Measurements from ENCODE around the gene GAB4.
A peak's percentile ranks its signal among the peaks of the same experiment; 100 is the strongest.
"Not testable (repeated sequence)": the region's sequence is repeated elsewhere in the genome, so short reads cannot be mapped to it uniquely, and the experiment has no call there.

GAB4 gene, protein sequence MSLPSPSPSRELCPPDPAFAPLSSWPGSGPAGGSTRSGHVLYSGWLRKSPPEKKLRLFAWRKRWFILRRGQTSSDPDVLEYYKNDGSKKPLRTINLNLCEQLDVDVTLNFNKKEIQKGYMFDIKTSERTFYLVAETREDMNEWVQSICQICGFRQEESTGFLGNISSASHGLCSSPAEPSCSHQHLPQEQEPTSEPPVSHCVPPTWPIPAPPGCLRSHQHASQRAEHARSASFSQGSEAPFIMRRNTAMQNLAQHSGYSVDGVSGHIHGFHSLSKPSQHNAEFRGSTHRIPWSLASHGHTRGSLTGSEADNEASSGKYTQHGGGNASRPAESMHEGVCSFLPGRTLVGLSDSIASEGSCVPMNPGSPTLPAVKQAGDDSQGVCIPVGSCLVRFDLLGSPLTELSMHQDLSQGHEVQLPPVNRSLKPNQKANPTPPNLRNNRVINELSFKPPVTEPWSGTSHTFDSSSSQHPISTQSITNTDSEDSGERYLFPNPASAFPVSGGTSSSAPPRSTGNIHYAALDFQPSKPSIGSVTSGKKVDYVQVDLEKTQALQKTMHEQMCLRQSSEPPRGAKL

DNA sequence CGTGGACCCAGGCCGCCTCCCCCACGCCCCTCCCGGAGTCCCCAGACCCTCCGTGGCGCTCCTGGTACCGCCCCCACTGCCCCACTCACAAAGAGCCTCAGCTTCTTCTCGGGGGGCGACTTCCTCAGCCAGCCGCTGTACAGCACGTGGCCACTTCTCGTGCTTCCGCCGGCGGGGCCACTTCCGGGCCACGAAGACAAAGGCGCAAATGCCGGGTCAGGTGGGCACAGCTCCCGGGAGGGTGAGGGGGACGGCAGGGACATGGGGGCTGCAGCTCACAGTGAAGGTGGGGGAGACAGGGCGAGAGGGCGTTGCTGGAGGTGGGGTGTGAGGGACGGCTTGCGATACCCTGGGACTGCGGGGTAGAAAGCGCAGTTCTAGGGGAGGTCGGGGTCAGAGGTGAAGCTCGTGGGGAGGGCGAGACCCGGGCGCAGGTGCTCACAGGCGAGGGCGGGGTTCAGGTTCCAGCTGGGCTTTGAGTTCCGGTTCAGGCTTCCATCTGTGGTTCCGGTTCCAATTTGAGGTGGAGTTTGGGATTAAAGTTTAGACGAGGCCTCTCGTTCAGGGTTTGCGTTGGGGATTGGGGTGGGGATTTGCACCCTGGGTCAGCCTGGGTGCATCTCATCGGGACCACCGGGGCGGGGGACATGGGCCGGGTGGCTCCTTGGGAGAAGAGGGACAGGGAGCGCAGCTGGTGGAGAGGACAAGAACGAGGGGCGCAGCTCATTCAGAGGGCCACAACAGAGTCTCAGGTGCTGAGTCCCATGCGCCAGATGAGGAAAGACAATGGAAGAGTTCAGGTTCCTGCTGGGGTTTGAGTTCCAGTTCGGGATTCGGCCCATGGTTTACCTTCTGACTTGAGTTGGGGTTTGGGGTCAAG lies at the start of gene GAB4:
TSS of gene GAB4 (minus strand) at position 371 of the 880 bp plus-strand sequence. CDS start at position 263, 108 bp downstream.
- DNase-seq: no peak

DNA sequence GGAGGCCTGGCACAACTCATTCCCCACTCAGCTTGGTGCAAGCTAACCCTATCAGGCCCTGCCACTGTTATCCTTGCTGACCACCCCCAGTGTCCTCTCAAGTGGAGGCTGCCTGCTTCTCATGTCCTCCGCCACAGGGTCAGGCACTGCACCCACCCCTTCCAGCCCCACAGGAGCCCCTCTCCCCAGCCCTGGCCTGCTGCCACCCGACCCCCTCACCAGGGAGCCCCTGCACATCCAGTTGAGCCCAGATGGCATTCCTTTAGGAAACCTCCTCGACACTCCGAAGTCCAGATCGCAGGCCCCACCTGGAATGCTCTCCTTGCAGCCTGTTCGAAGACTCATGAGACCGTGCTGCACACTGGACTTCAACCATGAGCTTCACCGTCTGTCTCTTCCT lies 48.8 kb upstream of the GAB4 start:
- DNase-seq: no peak

DNA sequence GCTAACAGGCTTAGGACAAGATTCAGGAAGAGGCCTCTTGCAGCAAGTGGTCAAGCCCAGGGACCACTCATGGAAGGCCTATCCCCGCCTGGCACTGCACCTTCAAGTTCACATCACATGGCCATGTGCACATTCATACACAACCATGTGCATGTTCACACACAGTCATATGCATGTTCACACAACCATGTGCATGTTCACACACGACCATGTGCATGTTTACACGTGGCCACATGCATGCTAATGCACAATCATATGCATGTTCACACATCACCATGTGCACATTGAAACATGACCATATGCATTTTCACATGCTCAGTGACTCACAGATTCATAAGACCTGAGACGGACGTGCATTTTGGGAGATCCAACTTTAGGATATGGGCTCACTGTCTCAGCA lies 48.0 kb upstream of the GAB4 start:
- DNase-seq: no peak

DNA sequence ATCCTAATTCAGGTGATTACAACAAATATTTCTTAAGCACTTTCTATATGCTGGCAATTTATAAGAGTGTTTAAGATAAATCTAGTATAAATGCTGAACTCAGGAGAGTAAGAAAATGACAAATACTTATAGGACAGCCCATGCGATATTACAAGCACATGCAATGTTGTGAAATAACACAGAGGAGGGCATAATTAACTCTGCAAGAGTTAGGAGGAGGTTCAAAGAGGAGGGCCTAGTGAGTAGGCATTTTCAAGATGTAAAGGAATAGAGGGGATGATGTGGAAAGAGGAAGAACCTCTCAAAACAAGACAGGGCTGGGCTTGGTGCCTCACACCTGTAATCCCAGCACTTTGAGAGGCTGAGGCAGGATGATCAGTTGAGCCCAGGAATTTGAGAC lies 39.6 kb upstream of the GAB4 start:
- no peak for DNase-seq

DNA sequence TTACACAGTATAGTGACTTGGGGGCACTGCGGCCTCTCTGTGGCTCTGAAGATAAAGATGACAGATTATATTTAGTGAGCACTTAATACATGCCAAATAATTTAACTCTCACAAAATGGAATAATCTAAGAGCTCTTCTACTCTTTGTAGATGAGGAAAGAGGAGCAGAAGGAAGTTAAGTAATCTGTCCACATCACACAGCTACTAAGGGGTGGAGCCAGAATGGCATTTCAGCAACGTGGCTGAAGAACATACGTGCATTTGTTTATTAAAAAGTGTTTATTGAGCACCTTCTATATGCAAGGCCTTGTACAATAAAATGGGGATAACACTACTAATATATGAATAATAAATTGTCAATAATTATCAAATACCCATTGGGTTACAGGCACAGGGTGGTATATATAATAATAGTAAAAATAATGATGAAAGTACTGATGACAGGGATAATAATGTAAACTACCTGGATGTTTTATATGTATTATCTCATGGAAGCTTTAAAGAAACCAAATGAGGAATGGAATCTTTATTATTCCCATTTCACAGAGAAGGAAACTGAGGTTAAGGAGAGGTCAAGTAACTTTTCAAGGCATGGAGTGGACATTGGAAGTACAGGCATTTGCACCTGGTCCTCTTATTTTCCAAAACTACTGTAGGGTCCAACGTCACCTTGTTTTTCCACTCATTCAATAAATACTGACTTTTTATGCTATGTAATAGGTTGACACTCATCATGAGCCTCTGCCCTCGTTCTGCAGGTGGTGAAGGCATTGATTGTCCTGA lies 38.7 kb upstream of the GAB4 start:
- DNase-seq: no peak

DNA sequence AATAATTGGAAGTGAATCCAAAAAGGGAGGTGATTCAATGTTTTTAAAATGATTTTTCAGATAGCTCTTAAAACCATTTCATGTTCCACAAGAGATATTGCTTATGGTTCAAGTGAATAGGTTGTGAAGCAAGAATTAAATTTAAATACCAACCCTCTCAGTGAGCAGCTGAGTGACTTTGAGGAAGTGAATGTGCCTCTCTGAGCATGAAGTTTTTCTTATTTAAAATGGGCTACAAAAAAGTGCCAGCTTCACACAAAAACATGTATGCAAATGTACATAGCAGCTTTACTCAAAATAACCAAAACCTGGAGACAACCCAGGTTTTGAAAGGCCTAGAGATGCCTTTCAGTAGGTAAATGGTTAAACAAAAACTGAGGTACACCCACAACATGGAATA lies 35.5 kb upstream of the GAB4 start:
- no peak for DNase-seq

DNA sequence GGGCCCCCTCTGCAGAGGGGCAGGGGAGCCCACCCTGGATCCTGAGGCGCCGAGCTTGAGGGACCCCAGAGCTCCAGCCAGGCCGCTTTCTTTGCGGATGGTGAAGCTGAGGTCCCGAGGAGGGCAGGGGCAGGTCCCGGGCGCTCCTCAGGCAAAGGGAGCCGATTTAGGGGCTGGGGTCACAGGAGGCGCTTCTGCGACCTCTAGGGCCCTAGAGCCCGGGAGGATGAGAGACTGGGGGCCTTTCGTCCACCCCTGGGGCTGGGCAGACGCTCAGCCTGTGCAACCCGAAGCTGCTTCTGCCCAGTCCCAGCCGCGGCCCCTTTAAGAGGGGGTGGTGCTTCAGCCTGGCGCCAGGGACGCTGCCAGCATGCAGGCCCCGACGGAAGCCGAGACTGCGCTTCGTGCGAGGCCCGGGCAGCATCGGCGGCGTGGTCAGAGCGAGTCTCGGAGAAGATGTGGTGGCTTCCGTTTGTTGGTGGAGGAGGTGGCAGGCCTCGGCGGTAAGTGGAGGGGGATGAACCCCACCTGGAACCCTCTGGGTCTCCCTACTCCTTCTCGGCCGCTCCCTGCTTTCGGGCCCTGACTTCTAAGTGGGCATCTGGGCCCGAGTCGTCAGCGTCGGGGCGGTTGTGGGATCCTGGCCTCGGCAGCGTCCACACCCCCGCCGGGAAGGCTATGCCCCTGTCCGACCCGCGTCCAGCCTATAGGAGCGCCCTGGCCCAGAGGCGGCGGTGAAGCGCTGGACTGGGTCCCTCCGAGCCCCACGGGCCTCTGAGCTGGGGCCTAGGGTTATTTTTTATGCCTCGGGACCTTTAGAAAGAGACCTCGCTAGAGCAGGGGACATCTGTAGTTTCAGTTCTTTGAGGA lies 29.1 kb upstream of the GAB4 start:
- DNase-seq: peak in 1 of 2 experiments; percentile 54

DNA sequence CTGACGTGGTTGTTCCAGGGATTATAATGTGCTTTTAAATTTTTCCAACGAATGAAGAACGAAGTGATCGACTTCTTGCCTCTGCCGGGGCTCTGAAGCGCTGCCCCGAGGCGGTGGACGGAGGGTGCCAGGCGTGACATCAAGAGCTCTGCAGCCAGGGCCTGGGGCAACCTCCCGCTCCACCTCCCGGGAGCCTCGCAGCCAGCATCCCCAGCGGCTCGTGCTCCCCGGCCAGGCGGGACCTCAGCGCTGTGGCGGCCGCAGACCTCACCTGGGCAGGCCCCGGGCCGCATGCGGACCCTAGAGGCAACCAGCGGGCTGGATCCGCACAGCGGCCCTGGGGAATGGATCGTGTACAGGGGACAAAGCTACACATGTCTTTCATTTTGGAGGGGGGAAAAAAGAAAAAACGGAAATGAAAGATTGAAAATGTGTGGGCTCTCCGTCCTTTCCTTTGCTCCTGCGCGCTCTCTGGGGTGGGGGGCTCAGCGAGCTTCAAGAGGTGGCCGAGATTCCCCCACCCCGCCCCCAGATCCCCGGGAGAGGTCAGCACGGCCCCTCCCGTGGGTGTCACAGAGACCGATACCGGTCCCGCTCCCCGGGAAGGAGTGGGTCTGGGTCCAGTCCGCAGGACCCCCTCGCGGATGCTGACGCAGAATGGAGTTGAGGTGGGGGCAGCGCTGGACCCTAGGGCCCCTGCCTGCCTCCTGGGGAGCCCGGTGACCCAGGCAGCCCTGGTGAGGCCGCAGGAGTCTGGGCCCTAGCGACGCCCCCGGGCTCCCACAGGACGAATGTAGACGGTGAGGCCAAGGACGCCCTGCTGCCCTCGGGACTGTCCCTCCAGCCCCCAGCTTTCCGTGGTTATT lies 28.2 kb upstream of the GAB4 start:
- DNase-seq: peak in 1 of 2 experiments; percentile 21

DNA sequence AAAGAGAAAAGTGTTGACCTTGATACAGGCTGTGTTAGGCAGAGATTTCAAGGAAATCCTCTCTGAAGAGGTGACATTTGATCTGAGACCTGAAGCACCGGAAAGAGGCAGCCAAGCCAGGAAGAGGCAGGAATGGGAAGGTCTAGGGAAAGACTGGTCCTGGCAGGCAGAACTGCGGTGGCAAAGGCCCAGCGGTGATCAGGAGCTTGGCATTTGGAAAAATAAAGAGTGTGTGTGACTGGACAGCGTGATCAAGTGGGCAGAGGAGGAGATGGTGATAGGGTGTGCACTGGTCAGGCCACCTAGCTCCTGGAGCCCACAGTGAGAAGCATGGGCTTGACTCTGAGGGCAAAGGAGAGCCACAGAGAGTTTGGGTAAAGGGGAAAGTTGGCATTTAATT lies 27.2 kb upstream of the GAB4 start:
- no peak for DNase-seq

DNA sequence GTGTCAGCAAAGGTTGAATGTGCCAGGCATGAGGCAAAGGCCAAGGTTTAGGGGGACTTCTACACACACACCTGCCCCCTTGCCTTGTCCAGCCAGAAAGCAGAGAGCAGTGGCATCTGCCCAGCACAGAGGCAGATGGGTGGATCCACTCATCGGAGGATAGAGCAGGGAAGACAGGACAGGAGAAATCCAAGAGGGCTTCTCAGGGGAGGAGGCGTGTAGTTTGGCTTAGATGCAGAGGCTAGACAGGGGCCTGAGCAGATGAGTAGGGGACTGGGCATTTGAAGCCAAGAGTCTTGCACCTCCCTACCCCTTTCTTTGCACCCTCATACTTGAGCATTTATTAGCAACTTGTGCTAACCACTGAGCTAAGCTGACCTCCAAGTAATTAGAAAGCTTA lies 26.5 kb upstream of the GAB4 start:
- not testable (repeated sequence) for DNase-seq

DNA sequence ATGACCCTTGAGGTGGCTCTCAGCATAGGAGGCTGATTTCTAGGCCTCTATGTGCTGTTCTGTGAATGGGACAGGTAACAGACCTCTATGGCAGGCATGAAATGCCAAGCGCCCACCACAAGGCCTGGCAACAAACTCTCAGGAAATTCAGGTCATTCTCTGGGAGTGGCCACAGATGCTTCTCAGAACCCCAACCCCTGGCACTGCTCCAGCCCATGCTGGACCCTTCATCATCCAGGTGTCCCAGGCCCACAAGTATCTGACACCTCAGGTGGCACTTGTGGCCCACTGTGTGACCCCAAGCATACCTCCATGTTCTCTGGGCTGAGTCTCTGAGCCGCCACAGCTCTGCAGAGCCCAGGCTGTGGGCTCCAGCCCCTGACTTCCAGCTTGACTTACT lies 24.3 kb upstream of the GAB4 start:
- DNase-seq: not testable (repeated sequence)

DNA sequence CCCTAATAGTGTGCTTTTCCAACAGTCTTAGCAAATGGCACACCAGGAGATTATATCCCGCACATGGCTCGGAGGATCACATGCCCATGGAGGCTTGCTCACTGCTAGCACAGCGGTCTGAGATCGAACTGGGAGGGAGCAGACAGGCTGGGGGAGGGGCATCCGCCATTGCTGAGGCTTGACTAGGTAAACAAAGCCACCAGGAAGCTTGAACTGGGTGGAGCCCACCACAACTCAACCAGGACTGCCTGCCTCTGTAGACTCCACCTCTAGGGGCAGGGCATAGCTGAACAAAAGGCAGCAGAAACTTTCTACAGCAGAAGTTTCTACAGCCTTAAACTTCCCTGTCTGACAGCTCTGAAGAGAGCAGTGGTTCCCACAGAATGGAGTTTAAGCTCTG lies 16.4 kb upstream of the GAB4 start:
- DNase-seq: not testable (repeated sequence)

DNA sequence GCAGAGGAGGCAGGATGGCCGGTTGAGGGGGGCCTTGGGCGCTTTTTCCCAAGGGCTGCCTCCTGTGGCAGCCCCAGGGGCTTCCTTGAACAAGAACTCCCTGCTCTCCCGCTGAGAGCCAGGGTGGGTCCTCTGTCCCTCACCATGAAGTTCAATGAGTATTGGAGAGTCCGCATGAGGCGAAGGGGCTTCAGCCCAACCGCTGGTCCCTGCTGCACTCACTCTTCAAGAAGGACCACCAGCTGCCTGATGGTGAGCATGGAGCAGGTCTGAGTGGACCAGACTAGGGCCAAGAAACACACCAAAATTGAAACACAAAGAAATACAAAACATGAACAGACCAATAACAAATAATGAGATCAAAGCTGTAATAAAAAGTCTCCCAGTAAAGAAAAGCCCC lies 7.5 kb upstream of the GAB4 start:
- not testable (repeated sequence) for DNase-seq

DNA sequence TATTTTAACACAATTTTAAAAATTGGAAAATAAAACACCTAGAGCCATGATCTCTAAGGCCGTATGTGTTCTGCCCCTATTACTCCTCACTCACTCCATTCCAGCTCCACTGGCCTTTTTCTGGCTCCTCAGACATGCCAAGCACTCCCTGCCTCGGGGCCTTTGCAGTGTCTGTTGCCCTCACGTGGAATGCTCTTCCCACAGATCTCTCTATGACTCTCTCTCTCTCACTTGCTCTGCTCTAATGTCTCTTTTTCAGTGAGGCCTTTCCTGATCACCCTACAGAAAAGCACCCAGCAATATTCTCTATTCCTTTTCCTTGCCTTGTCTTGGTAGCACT lies 6.0 kb upstream of the GAB4 start:
- DNase-seq: not testable (repeated sequence)

DNA sequence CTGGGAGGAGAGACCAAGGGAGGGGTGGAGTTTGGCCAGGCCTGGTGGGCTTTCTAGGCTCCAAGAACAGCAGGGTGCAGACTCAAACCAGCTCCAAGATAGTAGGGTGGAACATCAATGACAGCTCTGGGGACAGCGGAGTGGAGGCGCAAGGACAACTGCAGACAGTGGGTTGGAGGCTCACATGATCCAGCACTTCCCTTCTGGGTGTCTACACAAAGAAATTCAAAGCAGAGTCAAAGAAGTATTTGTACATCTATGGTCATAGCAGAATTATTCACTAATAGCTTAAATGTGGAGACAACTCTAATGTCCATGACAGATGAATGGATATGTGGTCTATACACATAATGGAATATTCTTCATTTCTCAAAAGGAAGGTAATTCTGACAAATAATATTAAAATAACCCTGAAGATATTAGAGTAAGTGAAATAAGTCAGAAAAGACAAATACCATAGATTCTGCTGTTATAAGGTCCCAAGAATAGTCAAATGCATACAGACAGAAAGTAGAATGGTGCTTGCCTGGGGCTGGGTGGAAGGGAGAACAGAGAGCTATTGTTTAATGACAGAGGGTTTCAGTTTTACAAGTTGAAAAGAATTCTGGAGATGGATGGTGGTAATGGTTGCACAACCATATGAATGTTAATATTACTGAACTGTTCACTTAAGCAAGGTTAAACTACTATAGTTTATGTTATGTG lies 5.5 kb upstream of the GAB4 start:
- DNase-seq: peak; percentile 14 to 35

DNA sequence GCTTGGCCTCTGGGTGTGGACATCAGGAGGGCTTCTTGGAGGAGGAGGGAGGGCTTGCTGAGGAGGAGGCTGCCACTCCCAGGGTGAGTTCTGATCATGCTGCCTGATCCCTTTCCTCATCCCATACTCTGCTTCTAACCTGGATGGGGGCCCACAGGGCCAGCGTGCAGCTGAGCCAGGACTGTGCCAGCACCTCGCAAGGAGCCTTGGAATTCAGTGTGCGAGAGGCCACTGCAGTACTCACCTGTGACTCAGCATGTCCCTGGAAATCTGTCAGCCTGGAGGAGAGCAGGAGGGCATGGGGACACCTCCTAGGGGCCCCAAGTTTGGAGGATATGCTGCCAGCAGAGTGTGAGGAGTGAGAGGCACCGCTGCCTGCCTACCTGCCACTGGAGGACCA lies 4.2 kb upstream of the GAB4 start:
- DNase-seq: no peak

DNA sequence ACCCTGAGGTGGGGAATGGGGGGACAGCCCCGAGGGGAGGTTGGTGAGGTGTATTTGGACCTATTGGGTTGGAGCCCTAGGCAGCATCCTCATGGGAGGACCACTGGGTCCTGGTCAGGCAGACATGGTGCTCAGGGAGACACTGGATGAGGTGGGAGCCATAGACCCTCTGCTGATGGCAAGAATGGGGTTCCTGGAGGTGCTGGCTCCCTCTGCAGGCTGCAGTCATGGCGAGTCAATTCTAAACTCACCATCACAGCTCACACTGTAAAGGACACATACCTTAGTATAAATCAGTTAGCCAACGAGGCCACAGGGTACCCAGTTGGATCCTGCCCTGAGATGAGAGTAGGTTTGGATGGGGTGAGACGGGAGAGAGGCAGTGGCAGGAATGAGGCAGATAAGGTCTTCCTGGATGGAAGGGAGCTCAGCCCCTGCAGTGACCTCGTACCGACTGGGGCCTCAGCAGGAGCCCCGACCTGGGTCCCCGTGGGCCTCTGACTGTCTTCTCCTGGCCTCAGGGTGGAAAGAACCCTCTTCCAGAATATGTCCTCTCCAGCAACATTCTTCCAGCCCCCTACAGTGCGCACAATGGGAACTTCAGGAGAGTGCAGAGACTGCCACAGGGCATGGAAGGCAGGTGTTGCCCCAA lies 1.7 kb upstream of the GAB4 start:
- DNase-seq: no peak

DNA sequence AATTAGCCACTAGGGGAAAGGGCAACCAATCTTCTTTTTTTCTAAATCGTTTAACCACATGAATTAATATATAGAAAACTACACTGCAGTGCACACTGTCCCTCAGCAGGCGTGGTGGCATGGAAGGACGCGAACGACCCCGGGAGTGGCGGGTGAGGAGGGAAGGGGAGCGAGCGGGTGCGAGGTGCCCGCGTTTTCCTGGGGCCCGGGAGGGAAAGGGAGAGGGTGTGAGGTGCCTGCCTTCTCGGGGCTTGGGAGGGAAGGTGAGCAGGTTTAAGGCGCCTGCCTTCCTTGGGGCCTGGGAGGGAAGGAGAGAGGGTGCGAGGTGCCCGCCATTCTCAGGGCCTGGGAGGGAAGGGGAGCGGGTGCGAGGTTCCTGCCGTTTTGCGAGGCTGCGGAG lies 765 bp downstream of the GAB4 start:
- no peak for DNase-seq

DNA sequence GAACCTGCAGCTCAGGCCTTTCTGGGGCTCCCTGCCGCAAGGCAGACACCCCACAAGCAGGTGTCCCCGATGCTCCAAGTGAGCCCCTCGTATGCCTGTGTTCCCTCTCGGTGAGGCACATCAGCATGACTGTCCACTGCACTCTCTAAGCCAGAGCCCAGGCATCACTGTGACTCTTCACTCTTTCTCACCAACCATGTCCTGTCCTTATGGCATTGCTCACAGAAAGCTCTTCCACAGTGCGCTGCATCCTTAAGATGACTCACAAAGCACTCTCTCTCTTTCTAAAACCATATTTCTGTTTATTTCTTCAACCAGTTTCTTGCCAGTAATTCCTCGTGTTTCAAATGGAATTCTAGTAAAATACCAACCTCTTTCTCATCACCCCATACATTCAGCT lies 18.1 kb downstream of the GAB4 start:
- DNase-seq: no peak

DNA sequence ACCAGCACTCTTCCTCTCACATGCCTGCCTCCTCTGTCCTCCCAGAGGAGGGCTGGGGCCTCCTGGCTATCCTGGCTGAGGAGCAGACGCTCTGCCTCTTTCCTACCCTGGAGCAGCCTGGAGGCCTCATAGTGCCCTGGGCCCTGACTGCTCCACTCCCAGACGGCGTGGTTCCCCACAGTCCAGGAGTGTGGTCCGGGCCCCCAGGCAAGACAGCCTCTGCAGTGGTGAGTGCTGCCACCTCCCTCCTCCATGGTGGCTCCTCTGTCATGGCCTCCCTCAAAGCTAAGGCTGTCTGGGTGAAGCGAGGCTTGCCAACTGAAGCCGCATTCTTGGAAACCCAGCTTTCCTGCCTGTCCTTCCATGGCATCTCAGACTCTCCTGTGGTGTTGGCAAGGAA lies 19.8 kb downstream of the GAB4 start:
- no peak for DNase-seq
